H9 (cell line): ENCODE data around the gene ADSL. TPM values are rescaled to one million over a fixed set of nuclear protein-coding genes. Genes with fewer than 3 reads are reported as not detected.

Source experiments
- DNase-seq: peaks from one replicate; pipeline ENCODE4 v3.0.0-alpha.2; 2017
- H2AFZ ChIP-seq: one replicate; pipeline ENCODE4 v1.6.1; 2013; ENCODE audit warnings: mild to moderate bottlenecking, low read length, control low read depth, moderate library complexity
- H2AK5ac ChIP-seq: 2 replicates; pipeline ENCODE4 v1.6.1; 2013; ENCODE audit warnings: low read length, control low read depth, mixed read lengths; ENCODE audit not compliant: insufficient read length
- H2BK120ac ChIP-seq: one replicate; pipeline ENCODE4 v1.6.1; 2013; ENCODE audit warnings: low read depth, mild to moderate bottlenecking, low read length, control low read depth, inconsistent platforms; ENCODE audit not compliant: poor library complexity, severe bottlenecking
- H2BK12ac ChIP-seq: 2 replicates; pipeline ENCODE4 v1.6.1; 2013; ENCODE audit warnings: low read length, control low read depth, mixed read lengths, low read depth; ENCODE audit not compliant: insufficient read length
- H2BK15ac ChIP-seq: 2 replicates; pipeline ENCODE4 v1.6.1; 2013; ENCODE audit warnings: low read depth, low read length, control low read depth
- H2BK20ac ChIP-seq: one replicate; pipeline ENCODE4 v1.6.1; 2013; ENCODE audit warnings: low read depth, mild to moderate bottlenecking, low read length, control low read depth, inconsistent platforms; ENCODE audit not compliant: poor library complexity, severe bottlenecking
- H2BK5ac ChIP-seq: 2 replicates; pipeline ENCODE4 v1.6.1; 2013; ENCODE audit warnings: low read length, control low read depth, mixed read lengths; ENCODE audit not compliant: insufficient read length
- H3K14ac ChIP-seq: 2 replicates; pipeline ENCODE4 v1.6.1; 2013; ENCODE audit warnings: low read length, control low read depth; ENCODE audit not compliant: insufficient read depth
- H3K18ac ChIP-seq: 2 replicates; pipeline ENCODE4 v1.6.1; 2013; ENCODE audit warnings: low read depth, mild to moderate bottlenecking, mixed read lengths, low read length, control low read depth; ENCODE audit not compliant: insufficient read length
- H3K23ac ChIP-seq: 2 replicates; pipeline ENCODE4 v1.6.1; 2013; ENCODE audit warnings: low read length, control low read depth, mixed read lengths, low read depth; ENCODE audit not compliant: insufficient read length
- H3K23me2 ChIP-seq: 2 replicates; pipeline ENCODE4 v1.6.1; 2013; ENCODE audit warnings: low read depth, mild to moderate bottlenecking, mixed read lengths, low read length, control low read depth; ENCODE audit not compliant: insufficient read length, poor library complexity, severe bottlenecking
- H3K27ac ChIP-seq: 2 replicates; pipeline ENCODE4 v1.5.1; 2013; ENCODE audit warnings: low read length, control low read depth, mixed read lengths, low read depth; ENCODE audit not compliant: insufficient read length
- H3K27me3 ChIP-seq: 2 replicates; pipeline ENCODE4 v1.6.1; 2013; ENCODE audit warnings: low read length, control low read depth, inconsistent platforms; ENCODE audit not compliant: insufficient read depth
- H3K4ac ChIP-seq: 2 replicates; pipeline ENCODE4 v1.6.1; 2013; ENCODE audit warnings: low read depth, mild to moderate bottlenecking, control low read depth, inconsistent platforms, low read length, moderate library complexity
- H3K4me1 ChIP-seq: 2 replicates; pipeline ENCODE4 v1.6.1; 2013; ENCODE audit warnings: low read length, control low read depth, inconsistent platforms; ENCODE audit not compliant: insufficient read depth
- H3K4me2 ChIP-seq: 2 replicates; pipeline ENCODE4 v1.6.1; 2013; ENCODE audit warnings: low read length, control low read depth, mixed read lengths; ENCODE audit not compliant: insufficient read length, insufficient read depth
- H3K56ac ChIP-seq: 2 replicates; pipeline ENCODE4 v1.6.1; 2013; ENCODE audit warnings: low read depth, mild to moderate bottlenecking, mixed read lengths, low read length, control low read depth; ENCODE audit not compliant: insufficient read length
- H3K79me1 ChIP-seq: 2 replicates; pipeline ENCODE4 v1.6.1; 2013; ENCODE audit warnings: low read depth, mild to moderate bottlenecking, moderate library complexity, low read length, control low read depth, inconsistent platforms; ENCODE audit not compliant: insufficient read depth, poor library complexity, severe bottlenecking
- H3K79me2 ChIP-seq: 2 replicates; pipeline ENCODE4 v1.6.1; 2013; ENCODE audit warnings: low read length, control low read depth, inconsistent platforms; ENCODE audit not compliant: insufficient read depth
- H3K9ac ChIP-seq: 2 replicates; pipeline ENCODE4 v1.6.1; 2013; ENCODE audit warnings: low read length, control low read depth, mixed read lengths; ENCODE audit not compliant: insufficient read length; ENCODE audit errors: extremely low read depth
- H3K9me3 ChIP-seq: one replicate; pipeline ENCODE4 v1.6.1; 2013; ENCODE audit warnings: low read depth, low read length, inconsistent platforms; ENCODE audit not compliant: control insufficient read depth
- H3T11ph ChIP-seq: one replicate; pipeline ENCODE4 v1.6.1; 2013; ENCODE audit warnings: mild to moderate bottlenecking, low read length, control low read depth, inconsistent platforms
- H4K20me1 ChIP-seq: one replicate; pipeline ENCODE4 v1.6.1; 2013; ENCODE audit not compliant: control insufficient read depth, insufficient read length, insufficient read depth
- H4K5ac ChIP-seq: 2 replicates; pipeline ENCODE4 v1.6.1; 2013; ENCODE audit warnings: low read depth, mild to moderate bottlenecking, mixed read lengths, low read length, control low read depth; ENCODE audit not compliant: insufficient read length
- H4K8ac ChIP-seq: replicated peaks from 2 replicates; pipeline ENCODE4 v1.6.1; 2013; ENCODE audit warnings: low read length, control low read depth, mixed read lengths, low read depth; ENCODE audit not compliant: insufficient read length
- H4K91ac ChIP-seq: 2 replicates; pipeline ENCODE4 v1.6.1; 2013; ENCODE audit warnings: low read depth, mild to moderate bottlenecking, moderate library complexity, mixed read lengths, low read length, control low read depth; ENCODE audit not compliant: insufficient read length
- H3K27ac Mint-ChIP-seq, 3 experiments: 2 replicates in 2 of 3; 3 replicates in 1 of 3; pipeline ENCODE4 v1.8.0; 2020 to 2021; ENCODE audit warnings: mixed read lengths in 3 of 3, mild to moderate bottlenecking in 1 of 3, moderate library complexity in 1 of 3
- H3K27me3 Mint-ChIP-seq: 2 replicates; pipeline ENCODE4 v1.8.0; 2021; ENCODE audit warnings: low read depth, mild to moderate bottlenecking, moderate library complexity, mixed read lengths
- H3K36me3 Mint-ChIP-seq, 3 experiments: 2 replicates in 2 of 3; 3 replicates in 1 of 3; pipeline ENCODE4 v1.8.0; 2020 to 2021; ENCODE audit warnings: low read depth in 3 of 3, mixed read lengths in 3 of 3; ENCODE audit not compliant: insufficient read depth in 1 of 3
- H3K4me1 Mint-ChIP-seq, 2 experiments: 2 replicates each; pipeline ENCODE4 v1.8.0; 2020; ENCODE audit warnings: mixed read lengths in 2 of 2
- H3K4me3 Mint-ChIP-seq, 2 experiments: 2 replicates in 1 of 2; 3 replicates in 1 of 2; pipeline ENCODE4 v1.8.0; 2020 to 2021; ENCODE audit warnings: mild to moderate bottlenecking in 2 of 2, mixed read lengths in 2 of 2, moderate library complexity in 1 of 2
- H3K9me3 Mint-ChIP-seq, 2 experiments: 2 replicates in 1 of 2; 3 replicates in 1 of 2; pipeline ENCODE4 v1.8.0; 2020; ENCODE audit warnings: mild to moderate bottlenecking in 2 of 2, mixed read lengths in 2 of 2, moderate library complexity in 1 of 2
- CTCF ChIP-seq: fragments of 200-600 bp; sonication (generic); conservative IDR thresholded peaks from 3 replicates; pipeline ENCODE4 v1.8.0; 2021; ENCODE audit warnings: antibody characterized with exemption, mild to moderate bottlenecking
- WGBS: extraction: QIAGEN DNeasy Blood & Tissue Kit; methylation state at CpG from one replicate; pipeline ENCODE4 v1.1.7; 2013; ENCODE audit warnings: missing lambda C conversion rate, low lambda C conversion rate, mixed read lengths; ENCODE audit not compliant: insufficient read length; ENCODE audit errors: extremely low coverage; 5-methylcytosine and 5-hydroxymethylcytosine counted together
- total RNA-seq: library from RNA; stranded (reverse); gene quantifications from 2 replicates; pipeline ENCODE4 v1.2.1, GENCODE V29; 2021

Gene ADSL
- total RNA-seq, 1 experiment from 2014 or later = 175 TPM

GRCh38 chr22:40401532-40401931 lies 55.2 kb downstream of the ADSL start:
- no peak overlapping the region for H3K4me2 ChIP-seq
- H2BK15ac ChIP-seq = no peak overlapping the region
- H3K27me3 ChIP-seq = no peaks in the 10 kb centered on the region
- H3K23me2 ChIP-seq = no peaks in the 10 kb centered on the region
- no peaks in the 10 kb centered on the region for H3K9me3 ChIP-seq
- no peak overlapping the region for H3K27ac ChIP-seq
- no peak overlapping the region for H3K4ac ChIP-seq
- no peak overlapping the region for H3K23ac ChIP-seq
- H3K27ac Mint-ChIP-seq = no peak overlapping the region
- no peak overlapping the region for H3K4me3 Mint-ChIP-seq
- H3K9me3 Mint-ChIP-seq = no peaks in the 10 kb centered on the region
- no peak for DNase-seq
- no peak overlapping the region for H2BK12ac ChIP-seq
- no peak overlapping the region for H2BK120ac ChIP-seq
- H3K56ac ChIP-seq = no peak overlapping the region
- no peak overlapping the region for H3K18ac ChIP-seq
- no CpG with 5 or more reads among the region's 4 CpGs for WGBS
- peaks cover 2% of the 10 kb centered on the region for H4K20me1 ChIP-seq
- peaks cover 17 to 49% (median 46%) of the 10 kb centered on the region in 3 experiments for H3K36me3 Mint-ChIP-seq
- H3K79me1 ChIP-seq = no peaks in the 10 kb centered on the region
- no peak overlapping the region for H4K5ac ChIP-seq
- no peak overlapping the region for H3K9ac ChIP-seq
- no peaks in the 10 kb centered on the region; the same call in 1 of the 2 replicates for H3K27me3 Mint-ChIP-seq
- H2BK20ac ChIP-seq = no peak overlapping the region
- no peak overlapping the region for H2AK5ac ChIP-seq
- H4K91ac ChIP-seq = no peak overlapping the region
- peaks cover 10 to 15% of the 10 kb centered on the region in 2 experiments for H3K4me1 Mint-ChIP-seq
- no peak overlapping the region for H3T11ph ChIP-seq
- H2BK5ac ChIP-seq = no peak overlapping the region
- H3K14ac ChIP-seq = no peak overlapping the region
- TF ChIP-seq CTCF = no peak
- H3K4me1 ChIP-seq = no peaks in the 10 kb centered on the region; the same call in 1 of the 2 replicates
- no peaks in the 10 kb centered on the region for H3K79me2 ChIP-seq
- no peak overlapping the region for H4K8ac ChIP-seq
- no peak overlapping the region for H2AFZ ChIP-seq
